Measurements from ENCODE around the gene BPIFB1.

BPIFB1 gene

DNA sequence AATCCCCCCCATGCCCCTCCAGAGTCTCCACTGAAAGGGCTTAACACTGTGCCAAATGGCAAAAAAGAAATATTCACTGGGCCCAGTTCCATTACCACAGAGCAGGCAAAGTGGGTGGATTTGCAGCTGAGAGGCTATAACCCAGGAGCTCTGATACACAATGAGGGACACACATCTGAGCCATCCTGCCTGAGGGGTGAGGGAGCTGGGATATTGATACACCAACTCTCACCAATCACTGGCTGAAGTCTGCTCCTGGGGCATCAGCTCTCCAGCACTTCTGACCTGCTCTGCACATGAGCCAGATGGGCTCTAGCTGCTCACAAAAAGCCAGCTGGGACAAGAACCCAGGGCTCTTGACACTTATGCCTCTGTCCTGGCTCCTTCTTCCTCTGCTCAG, 4.9 kb downstream of the BPIFB1 start:
- DNase-seq (ENCODE audit: extremely low read depth, low read depth), result no peak

DNA sequence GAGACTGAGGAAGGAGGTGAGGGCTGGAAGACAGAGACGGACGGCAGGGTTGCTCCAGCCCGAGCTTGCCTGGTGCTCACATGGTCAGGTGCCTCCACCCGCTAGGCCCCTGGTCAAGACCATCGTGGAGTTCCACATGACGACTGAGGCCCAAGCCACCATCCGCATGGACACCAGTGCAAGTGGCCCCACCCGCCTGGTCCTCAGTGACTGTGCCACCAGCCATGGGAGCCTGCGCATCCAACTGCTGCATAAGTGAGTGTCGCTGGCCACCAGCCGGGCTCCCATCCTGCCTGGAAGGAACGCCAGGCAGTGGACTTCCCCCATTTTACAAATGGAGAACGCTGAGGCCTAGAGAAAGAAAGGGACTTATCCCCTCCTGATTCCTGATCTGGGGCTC, 7.8 kb downstream of the BPIFB1 start:
- TF ChIP-seq, protein P1, sequence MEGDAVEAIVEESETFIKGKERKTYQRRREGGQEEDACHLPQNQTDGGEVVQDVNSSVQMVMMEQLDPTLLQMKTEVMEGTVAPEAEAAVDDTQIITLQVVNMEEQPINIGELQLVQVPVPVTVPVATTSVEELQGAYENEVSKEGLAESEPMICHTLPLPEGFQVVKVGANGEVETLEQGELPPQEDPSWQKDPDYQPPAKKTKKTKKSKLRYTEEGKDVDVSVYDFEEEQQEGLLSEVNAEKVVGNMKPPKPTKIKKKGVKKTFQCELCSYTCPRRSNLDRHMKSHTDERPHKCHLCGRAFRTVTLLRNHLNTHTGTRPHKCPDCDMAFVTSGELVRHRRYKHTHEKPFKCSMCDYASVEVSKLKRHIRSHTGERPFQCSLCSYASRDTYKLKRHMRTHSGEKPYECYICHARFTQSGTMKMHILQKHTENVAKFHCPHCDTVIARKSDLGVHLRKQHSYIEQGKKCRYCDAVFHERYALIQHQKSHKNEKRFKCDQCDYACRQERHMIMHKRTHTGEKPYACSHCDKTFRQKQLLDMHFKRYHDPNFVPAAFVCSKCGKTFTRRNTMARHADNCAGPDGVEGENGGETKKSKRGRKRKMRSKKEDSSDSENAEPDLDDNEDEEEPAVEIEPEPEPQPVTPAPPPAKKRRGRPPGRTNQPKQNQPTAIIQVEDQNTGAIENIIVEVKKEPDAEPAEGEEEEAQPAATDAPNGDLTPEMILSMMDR (IDR thresholded peaks at IDR 0.05; ENCODE audit: low read depth, low read length, missing control alignments), result no peak

More for the DNA sequence above, 4.9 kb downstream of the BPIFB1 start:
- H3K4me3 ChIP-seq (replicated peaks; ENCODE audit: low read depth, low read length), result no peak overlapping the region
- TF ChIP-seq, protein P1 (IDR thresholded peaks at IDR 0.05; ENCODE audit: low read depth, low read length, missing control alignments), result no peak

DNA sequence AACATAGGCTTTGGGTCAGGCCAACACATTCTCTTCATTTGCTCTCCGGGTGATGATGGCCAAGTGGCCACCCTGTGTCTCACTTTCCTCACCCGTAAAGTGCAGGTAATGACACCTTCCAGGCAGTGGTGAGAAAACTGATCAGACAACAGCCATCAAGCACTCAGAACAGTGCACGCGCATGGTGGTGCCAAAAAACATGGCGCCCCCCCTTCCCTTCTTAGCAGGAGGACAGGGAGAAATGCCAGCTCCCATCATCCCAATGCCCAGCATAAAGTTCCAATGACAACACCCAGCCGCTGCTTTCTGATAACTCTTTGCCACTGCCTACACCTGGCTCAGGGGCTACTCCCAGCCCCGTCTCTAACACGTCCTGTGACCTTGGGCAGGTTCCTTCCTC, 8.4 kb downstream of the BPIFB1 start:
- DNase-seq (ENCODE audit: extremely low read depth, low read depth), result no peak
- no peak overlapping the region for H3K4me3 ChIP-seq (replicated peaks; ENCODE audit: low read depth, low read length)
- TF ChIP-seq, protein P1 (IDR thresholded peaks at IDR 0.05; ENCODE audit: low read depth, low read length, missing control alignments), result no peak

More for the DNA sequence above, 7.8 kb downstream of the BPIFB1 start:
- DNase-seq (ENCODE audit: extremely low read depth, low read depth), result no peak
- no peak overlapping the region for H3K4me3 ChIP-seq (replicated peaks; ENCODE audit: low read depth, low read length)

DNA sequence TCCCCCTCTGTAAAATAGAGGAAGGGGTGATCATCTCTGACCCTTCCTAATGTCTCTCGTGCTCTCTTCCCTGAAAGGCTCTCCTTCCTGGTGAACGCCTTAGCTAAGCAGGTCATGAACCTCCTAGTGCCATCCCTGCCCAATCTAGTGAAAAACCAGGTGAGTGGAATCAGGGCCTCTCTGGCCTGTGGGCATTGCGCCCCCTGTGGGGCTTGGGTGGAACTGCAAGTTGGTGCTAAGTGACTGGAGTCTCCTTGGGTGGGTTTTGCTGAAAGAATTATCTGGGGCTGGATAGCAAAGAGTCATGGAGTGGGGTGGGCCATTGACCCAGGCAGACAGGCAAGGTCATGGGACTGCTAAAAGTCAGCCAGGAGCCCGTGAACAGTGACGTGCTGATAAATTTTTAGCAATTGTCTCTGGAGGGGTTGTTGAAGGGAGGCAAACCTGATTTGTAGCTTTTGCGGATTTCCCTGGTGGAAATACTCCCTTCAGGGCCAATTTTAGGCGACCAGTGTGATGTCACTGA, 8.9 kb downstream of the BPIFB1 start:
- H3K4me3 ChIP-seq (replicated peaks; ENCODE audit: low read depth, low read length), result no peak overlapping the region
- no peak for DNase-seq (ENCODE audit: extremely low read depth, low read depth)
- TF ChIP-seq, protein P1 (IDR thresholded peaks at IDR 0.05; ENCODE audit: low read depth, low read length, missing control alignments), result peak; percentile 99

DNA sequence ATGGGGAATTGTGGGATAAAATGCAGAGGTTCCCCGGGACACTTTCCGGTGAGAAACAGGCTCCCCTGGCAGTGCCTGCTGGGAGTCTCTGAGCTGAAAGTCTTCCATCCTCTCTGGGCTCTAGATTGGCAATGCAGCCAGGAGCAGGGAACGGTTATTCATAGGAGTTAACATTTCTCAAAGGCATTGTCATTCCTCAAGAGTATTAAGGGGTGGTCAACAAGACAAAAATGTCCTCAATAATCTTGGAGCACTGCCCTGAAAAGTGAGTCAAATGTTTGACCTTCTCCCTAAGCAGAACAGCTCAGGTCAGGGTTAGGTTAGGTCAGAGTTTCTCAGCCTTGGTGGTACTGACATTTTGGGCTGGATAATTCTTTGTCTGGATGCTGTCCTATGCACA, 13.2 kb downstream of the BPIFB1 start:
- H3K4me3 ChIP-seq (replicated peaks; ENCODE audit: low read depth, low read length), result no peak overlapping the region
- no peak for DNase-seq (ENCODE audit: extremely low read depth, low read depth)
- TF ChIP-seq, protein P1 (IDR thresholded peaks at IDR 0.05; ENCODE audit: low read depth, low read length, missing control alignments), result no peak

DNA sequence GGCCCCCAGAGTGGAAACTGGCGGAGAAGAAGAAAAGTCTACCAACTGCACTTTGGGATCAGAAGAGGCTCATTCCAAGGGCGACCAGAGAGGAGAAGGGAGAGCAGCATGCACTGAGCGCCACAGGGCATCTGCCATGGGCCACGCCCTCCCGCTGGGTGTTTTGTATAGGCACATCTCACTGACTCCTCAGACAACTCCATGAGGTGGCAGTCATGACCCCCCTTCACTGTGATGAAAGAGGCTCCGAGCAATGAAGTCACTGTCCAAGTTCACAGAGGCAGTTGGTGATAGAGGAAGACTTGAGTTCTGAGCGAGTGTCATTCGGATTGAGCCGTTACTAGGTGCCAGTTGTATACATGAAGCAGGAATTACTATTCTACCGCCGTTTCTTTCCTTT, 15.4 kb downstream of the BPIFB1 start:
- DNase-seq (ENCODE audit: extremely low read depth, low read depth), result no peak
- TF ChIP-seq, protein P1 (IDR thresholded peaks at IDR 0.05; ENCODE audit: low read depth, low read length, missing control alignments), result no peak
- H3K4me3 ChIP-seq (replicated peaks; ENCODE audit: low read depth, low read length), result no peak overlapping the region

DNA sequence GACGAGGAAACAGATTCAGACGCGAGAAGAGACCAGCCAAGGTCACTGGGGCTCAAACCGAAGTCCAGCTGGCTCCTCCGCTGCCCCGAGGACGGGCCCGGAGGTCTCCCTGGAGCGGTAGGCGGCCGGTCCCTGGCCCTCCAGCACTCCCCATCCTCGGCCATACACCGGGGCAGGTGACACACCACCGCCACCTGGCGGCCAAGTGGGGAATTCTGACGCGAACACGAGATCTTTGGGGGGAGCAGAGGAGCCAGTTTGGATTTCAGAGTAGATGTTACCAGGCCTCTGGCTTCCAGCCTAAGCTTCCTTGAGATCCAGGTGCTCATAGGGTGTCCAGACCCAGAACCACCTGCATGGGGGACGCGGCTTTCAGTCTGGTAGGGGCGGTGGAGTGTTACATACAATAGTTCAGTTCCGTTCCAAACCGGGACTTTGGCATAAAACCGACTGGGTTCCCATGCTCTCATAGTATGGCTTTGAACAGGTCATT, 16.1 kb downstream of the BPIFB1 start:
- DNase-seq (ENCODE audit: extremely low read depth, low read depth), result no peak
- H3K4me3 ChIP-seq (replicated peaks; ENCODE audit: low read depth, low read length), result no peak overlapping the region
- TF ChIP-seq, protein P1 (IDR thresholded peaks at IDR 0.05; ENCODE audit: low read depth, low read length, missing control alignments), result peak; percentile 93
